Progenitor cell of endocrine pancreas (in vitro differentiated cells): Measurements from ENCODE around the gene GOLGA8T. TPM values are rescaled to one million over a fixed set of nuclear protein-coding genes. Genes with fewer than 3 reads are reported as not detected.
"Not testable (repeated sequence)": the region's sequence is repeated elsewhere in the genome, so short reads cannot be mapped to it uniquely, and the experiment has no call there.

ENCODE experiments used
- DNase-seq: peaks from one replicate; pipeline ENCODE4 v3.0.0; 2021; ENCODE audit warnings: low spot score; ENCODE audit not compliant: unreplicated experiment
- H3K27ac Mint-ChIP-seq: 2 replicates; pipeline ENCODE4 v1.8.0; 2021; ENCODE audit warnings: mild to moderate bottlenecking, moderate library complexity, mixed read lengths
- H3K27me3 Mint-ChIP-seq: 2 replicates; pipeline ENCODE4 v1.8.0; 2021; ENCODE audit warnings: mixed read lengths
- H3K36me3 Mint-ChIP-seq: 2 replicates; pipeline ENCODE4 v1.8.0; 2022; ENCODE audit warnings: mixed read lengths; ENCODE audit not compliant: insufficient read depth
- H3K4me1 Mint-ChIP-seq: 2 replicates; pipeline ENCODE4 v1.8.0; 2021; ENCODE audit warnings: low read depth, mixed read lengths
- H3K4me3 Mint-ChIP-seq: 2 replicates; pipeline ENCODE4 v1.8.0; 2021; ENCODE audit warnings: low read depth, mild to moderate bottlenecking, moderate library complexity, mixed read lengths
- H3K9me3 Mint-ChIP-seq: 2 replicates; pipeline ENCODE4 v1.8.0; 2021; ENCODE audit warnings: low read depth, mixed read lengths
- total RNA-seq: library from RNA; stranded (reverse); gene quantifications from 2 replicates; pipeline ENCODE4 v1.2.1, GENCODE V29; 2021

Gene GOLGA8T
- total RNA-seq, 1 donor from 2014 or later: not detected

DNA sequence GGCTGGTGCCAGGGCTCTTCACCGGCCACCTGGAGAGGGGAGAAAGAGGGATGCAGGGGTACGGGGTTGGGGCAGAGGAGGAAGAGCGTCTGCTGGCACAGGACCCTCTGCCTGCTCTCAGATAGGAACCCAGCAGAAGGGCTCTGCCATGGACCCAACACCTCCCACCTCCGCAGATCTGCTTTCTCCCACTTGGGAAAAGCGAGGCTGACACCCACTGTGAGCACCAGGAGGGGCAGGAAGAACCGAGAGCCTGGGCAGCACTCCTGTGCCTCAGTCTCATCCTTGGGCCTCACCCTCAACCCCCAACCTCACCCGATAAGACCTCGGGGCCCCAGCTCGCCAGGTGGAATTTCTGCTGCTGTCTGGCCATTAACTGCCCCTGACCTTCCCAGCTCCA is 58.0 kb downstream of the GOLGA8T start:
- H3K36me3 Mint-ChIP-seq, H3K4me1 Mint-ChIP-seq, H3K27ac Mint-ChIP-seq, H3K27me3 Mint-ChIP-seq, DNase-seq, H3K4me3 Mint-ChIP-seq, H3K9me3 Mint-ChIP-seq: not testable (repeated sequence)

Other genes with a start within 250 kb of the GOLGA8T start
- gene GOLGA8J, start 52.1 kb upstream of the GOLGA8T start, total RNA-seq: not detected in 2 replicates